GM18520 (cell line): ENCODE results near the gene ARHGAP25.

Source experiments
- ATAC-seq: cut with Tn5 transposase; IDR thresholded peaks from one replicate; pipeline ENCODE4 v1.9.1; 2021; ENCODE audit not compliant: unreplicated experiment

The ARHGAP25 gene

DNA sequence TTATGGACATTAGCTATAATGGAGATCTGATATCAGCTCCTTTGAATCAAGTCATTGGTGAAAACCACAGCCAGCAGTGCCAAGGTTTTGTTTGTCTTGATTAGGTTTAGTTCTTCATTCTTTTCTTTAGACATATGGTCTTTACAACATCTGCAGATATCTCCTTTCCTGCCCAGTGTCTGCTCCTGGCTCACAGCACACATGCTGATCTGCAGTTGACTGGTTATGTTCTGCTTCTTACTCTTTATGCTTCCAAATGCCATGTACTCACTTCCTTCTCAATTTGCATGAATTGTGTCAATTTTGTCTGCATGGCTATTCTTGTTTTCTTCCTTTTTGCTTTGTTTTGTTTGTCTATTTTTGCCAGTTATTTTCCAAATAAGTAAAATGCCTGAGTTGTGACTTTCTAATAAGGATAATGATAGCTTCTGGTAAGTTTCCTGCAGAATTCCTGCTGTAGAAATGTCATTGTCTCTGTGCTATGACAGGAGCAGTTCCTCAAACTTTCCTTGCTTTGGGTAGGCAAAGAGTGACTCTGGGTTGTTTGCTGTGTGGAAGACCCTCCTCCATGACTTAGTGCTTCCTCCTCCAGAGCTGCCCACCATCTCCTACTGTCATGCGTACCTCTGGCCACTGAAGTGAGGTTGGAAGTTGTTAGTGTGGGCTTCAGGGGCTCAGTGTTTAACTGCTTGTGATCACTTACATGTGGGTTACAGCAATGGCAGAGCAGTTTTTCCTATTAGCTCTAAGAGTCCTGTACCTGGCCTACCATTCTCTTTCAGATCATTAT, 8.2 kb downstream of the ARHGAP25 start:
- ATAC-seq: no peak

GRCh38 chr2:68743531-68743930, 8.9 kb downstream of the ARHGAP25 start:
- ATAC-seq: no peak

GRCh38 chr2:68744366-68744912, 9.8 kb downstream of the ARHGAP25 start:
- ATAC-seq: no peak

DNA sequence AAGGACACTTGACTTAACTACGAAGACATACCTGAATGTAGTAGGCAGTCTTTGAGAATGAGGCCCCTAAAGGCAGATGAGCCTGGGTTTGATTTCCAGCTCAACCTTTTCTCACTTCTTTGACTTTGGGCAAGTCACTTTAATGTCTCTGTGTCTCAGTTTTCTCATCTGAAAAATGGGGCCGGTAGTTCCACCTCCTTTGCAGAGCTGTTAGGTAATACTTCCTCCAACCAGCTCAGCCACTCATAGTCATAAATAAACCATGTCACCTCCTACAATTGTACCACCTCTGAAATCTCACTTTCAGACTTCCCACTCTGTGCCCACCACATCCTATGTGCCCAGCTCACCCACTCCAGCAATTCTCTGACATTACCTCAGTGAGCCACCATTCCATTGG, 10.4 kb downstream of the ARHGAP25 start:
- no peak for ATAC-seq

GRCh38 chr2:68746408-68746807, 11.8 kb downstream of the ARHGAP25 start:
- no peak for ATAC-seq

DNA sequence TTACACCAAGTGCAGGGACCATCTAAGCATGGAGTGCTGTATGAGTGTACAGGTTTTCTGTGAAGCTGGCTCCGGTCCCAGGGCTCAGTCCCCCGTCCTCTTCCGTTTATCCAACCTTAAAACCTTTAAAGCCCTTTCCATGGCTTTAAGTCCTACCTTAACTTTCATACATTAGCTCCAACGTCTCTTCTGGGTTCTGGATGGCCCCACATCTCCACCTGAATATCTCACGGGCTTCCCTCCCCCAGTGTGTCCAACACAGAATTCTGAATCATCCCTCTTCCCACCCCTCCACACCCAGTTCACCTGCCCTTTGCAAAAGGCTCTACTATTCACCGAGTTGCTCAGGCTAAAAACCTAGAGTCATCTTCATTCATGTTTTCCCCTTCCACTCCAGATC, 12.8 kb downstream of the ARHGAP25 start:
- no peak for ATAC-seq

DNA sequence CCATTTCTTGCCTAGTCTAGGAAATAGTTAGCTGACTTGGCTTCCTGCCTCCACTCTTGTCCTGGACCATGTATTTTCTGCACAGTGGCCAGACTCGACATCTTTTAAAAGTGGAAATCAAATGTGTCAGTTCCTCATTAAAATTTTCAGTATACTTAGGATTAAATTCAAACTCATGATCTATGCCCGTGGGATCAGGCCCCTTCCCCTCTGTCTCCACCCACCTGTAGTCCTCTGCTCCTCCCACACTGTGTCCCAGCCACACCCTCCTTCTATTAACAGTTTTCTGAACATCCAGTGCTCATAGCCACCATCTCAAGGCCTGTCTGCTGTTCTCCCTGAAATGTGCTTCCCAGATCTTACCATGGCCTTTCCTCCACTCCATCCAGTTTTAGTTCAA, 13.3 kb downstream of the ARHGAP25 start:
- no peak for ATAC-seq

- ATAC-seq: no peak
Observed at GRCh38 chr2:68748568-68748967, 14.0 kb downstream of the ARHGAP25 start.

GRCh38 chr2:68749345-68749744, 14.7 kb downstream of the ARHGAP25 start:
- no peak for ATAC-seq

GRCh38 chr2:68750592-68751396, 16.2 kb downstream of the ARHGAP25 start:
- ATAC-seq: no peak

- ATAC-seq: peak; percentile 78
Observed at GRCh38 chr2:68751397-68752339, 17.1 kb downstream of the ARHGAP25 start.

DNA sequence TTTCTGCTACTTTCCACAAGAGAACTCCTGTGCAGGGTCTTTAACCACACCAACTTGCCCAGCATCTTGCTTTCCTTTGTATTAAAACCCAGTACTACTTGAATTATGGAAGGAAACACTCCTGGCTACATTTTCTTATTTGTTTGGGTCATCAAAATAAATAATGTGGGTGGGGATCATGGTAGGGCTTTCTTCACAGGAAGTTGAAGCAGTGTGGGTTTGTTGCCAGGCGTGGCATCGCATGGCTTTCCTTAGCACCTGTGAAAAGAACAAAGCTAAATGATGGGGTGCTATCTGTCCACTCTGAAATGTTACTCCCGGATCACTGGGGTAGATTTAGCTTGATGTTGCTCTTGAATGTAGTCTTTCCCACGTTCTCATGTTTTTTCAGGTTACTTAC, 18.7 kb downstream of the ARHGAP25 start:
- no peak for ATAC-seq

DNA sequence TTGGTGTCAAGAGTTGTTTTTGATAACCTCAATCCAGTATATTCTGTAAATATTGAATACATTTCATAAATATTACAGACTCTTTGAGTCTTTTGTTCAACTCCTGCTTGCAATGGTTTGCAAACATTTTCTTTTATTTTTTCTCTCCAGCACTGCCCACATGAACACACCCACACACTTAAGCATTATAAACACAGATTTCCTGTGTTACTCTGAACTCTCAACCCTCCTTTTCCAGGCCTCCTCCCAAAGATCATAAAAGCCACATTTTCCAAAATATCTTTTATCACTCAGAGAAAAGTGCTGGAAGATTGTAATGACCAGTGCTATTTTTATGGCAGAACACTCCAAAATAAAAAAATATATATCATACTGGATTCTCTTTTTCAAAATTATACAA, 20.5 kb downstream of the ARHGAP25 start:
- ATAC-seq: no peak

GRCh38 chr2:68756178-68756577, 21.6 kb downstream of the ARHGAP25 start:
- no peak for ATAC-seq

DNA sequence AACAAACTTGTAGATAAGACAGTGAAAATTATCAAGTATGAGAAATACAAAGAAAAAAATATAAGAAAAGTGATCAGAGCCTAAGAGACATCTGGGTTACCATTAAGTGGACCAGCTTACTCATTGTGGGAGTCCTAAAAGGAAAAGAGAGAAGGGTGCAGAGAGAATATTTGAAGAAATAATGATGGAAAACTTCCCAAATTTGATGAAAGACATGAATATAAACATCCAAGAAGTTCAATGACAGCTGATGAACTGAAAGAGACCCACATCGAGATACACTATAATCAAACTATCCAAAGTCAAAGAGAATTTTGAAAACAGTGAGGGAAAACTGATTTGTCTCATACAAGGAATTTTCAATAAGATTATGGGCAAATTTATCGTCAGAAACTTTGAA, 22.5 kb downstream of the ARHGAP25 start:
- ATAC-seq: no peak

DNA sequence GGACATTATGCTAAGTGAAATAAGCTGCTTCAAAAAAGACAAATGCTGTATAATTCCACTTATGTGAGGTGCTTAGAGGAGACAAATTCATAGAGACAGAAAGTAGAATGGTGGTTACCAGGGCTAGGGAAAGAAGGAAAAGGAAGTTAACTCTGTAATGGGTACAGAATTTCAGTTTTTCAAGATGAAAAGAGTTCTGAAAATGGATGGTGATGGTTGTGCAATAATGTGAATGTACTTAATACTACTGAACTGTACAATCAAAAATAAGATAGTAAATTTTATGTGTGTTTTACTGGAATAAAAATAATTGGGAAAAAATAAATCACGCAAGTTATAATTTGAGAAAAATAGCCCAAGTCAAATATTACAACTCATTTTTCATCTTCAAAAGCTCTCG, 27.5 kb downstream of the ARHGAP25 start:
- no peak for ATAC-seq

DNA sequence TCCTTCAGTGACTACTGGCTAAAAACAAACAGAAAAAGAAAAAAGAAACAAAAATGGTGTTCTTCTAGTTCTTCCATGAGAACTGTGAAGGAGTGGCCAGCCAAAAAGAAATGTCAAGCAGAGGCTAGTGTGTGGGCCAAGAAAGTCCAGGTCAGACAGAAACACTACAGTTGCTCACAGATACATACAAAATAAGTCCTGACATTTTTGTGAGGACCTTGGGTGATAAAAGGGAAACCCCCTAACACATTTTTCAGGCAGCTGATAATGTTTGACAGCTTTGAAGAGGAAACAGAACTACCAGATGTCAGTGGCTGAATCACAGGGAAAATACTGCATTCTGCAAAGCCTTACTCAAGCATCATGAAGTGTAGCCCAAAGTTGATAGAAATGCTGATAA, 28.1 kb downstream of the ARHGAP25 start:
- ATAC-seq: peak; percentile 58

GRCh38 chr2:68764041-68764805, 29.6 kb downstream of the ARHGAP25 start:
- ATAC-seq: no peak

GRCh38 chr2:68764806-68765311, 30.2 kb downstream of the ARHGAP25 start:
- no peak for ATAC-seq
